K562 (cell line): ENCODE data around the gene GPX1. TPM values are rescaled to one million over a fixed set of nuclear protein-coding genes. Genes with fewer than 3 reads are reported as not detected.

ENCODE experiments used
- ATAC-seq: fragments of 200-7000 bp; cut with Tn5 transposase; 3 replicates; pipeline ENCODE4 v1.9.1; 2020; ENCODE audit warnings: moderate library complexity
- BruUV-seq: library from RNA; stranded (reverse); fragments of 400-500 nt; replicated peaks from 2 replicates; lab custom pipeline; 2021; lab: Mats Ljungman, UMichigan
- CTCF ChIA-PET: fragments of 300-600 bp; formaldehyde crosslinking; extraction: SDS; loops from one replicate; lab custom pipeline; 2021; ENCODE audit warnings: low intra/inter-chr PET ratio; lab: Yijun Ruan, JAX
- POLR2A ChIA-PET: fragments of 300-600, 350-650 bp; sonication (Branson Sonifier 250); formaldehyde crosslinking; extraction: SDS; loops from one replicate; lab custom pipeline; 2021; ENCODE audit warnings: antibody characterized with exemption, inconsistent platforms; lab: Yijun Ruan, JAX
- DNase-seq, 4 experiments: peaks; one replicate each; pipeline versions ENCODE4 v3.0.0 to v3.0.0-alpha.2; 2011 to 2018; ENCODE audit warnings: low spot score in 3 of 4, mixed read lengths in 3 of 4; ENCODE audit errors: extremely low read depth in 1 of 4
- FAIRE-seq: peaks from 2 replicates; lab custom pipeline; 2011; peaks lifted over from hg19 to GRCh38; lab: Jason Lieb, UNC
- H2AFZ ChIP-seq: 2 replicates; pipeline ENCODE4 v1.6.0; 2011; ENCODE audit warnings: low read depth, low read length, control low read depth, inconsistent platforms
- H3K27ac ChIP-seq: fragments of 200-600 bp; 3 replicates; pipeline ENCODE4 v1.8.0; 2011; ENCODE audit warnings: low read depth, mild to moderate bottlenecking, control low read depth, inconsistent platforms, low read length, moderate library complexity, mixed read lengths; ENCODE audit errors: extremely low read depth
- H3K27me3 ChIP-seq, 2 experiments: fragments of 300-600 bp in 1 of 2; 2 replicates in 1 of 2; 3 replicates in 1 of 2; pipeline versions ENCODE4 v1.6.0 to v1.8.0; 2011; ENCODE audit warnings: inconsistent platforms in 2 of 2, low read length in 2 of 2, mild to moderate bottlenecking in 1 of 2, mixed read lengths in 1 of 2, moderate library complexity in 1 of 2; ENCODE audit not compliant: control insufficient read depth in 2 of 2, insufficient read depth in 2 of 2
- H3K36me3 ChIP-seq: fragments of 300-600 bp; 3 replicates; pipeline ENCODE4 v1.8.0; 2011; ENCODE audit warnings: mild to moderate bottlenecking, low read length, inconsistent platforms; ENCODE audit not compliant: control insufficient read depth, insufficient read depth
- H3K4me1 ChIP-seq, 2 experiments: fragments of 200-600 bp in 1 of 2; replicated peaks in 1 of 2; 2 replicates in 1 of 2; 3 replicates in 1 of 2; pipeline versions ENCODE4 v1.5.1 to v1.8.0; 2011; ENCODE audit warnings: inconsistent platforms in 2 of 2, low read length in 2 of 2, mild to moderate bottlenecking in 1 of 2, mixed read lengths in 1 of 2, moderate library complexity in 1 of 2; ENCODE audit not compliant: control insufficient read depth in 2 of 2, insufficient read depth in 2 of 2
- H3K4me2 ChIP-seq: 2 replicates; pipeline ENCODE4 v1.6.1; 2011; ENCODE audit warnings: low read length, control low read depth, inconsistent platforms, mixed read lengths; ENCODE audit not compliant: insufficient read depth
- H3K4me3 ChIP-seq: fragments of 200-600 bp; sonication (generic), shearing (Covaris generic); 2 replicates; pipeline ENCODE4 v1.5.1; 2016; ENCODE audit warnings: control low read depth, inconsistent platforms
- H3K79me2 ChIP-seq: fragments of 200-600 bp; 3 replicates; pipeline ENCODE4 v1.8.0; 2011; ENCODE audit warnings: low read length, inconsistent platforms; ENCODE audit not compliant: control insufficient read depth, insufficient read depth
- H3K9ac ChIP-seq, 2 experiments: 2 replicates each; pipeline versions ENCODE4 v1.6.0 to v1.6.1; 2011; ENCODE audit warnings: low read depth in 2 of 2, low read length in 2 of 2, control low read depth in 1 of 2, inconsistent platforms in 1 of 2, mild to moderate bottlenecking in 1 of 2, mixed read lengths in 1 of 2; ENCODE audit not compliant: insufficient read depth in 1 of 2
- H3K9me1 ChIP-seq: one replicate; pipeline ENCODE4 v1.6.0; 2011; ENCODE audit warnings: inconsistent platforms, mild to moderate bottlenecking, low read length, moderate library complexity; ENCODE audit not compliant: control insufficient read depth, insufficient read depth
- H3K9me3 ChIP-seq: replicated peaks from 2 replicates; pipeline ENCODE4 v1.5.1; 2011; ENCODE audit warnings: low read depth, low read length, inconsistent platforms; ENCODE audit not compliant: control insufficient read depth, insufficient read depth
- H4K20me1 ChIP-seq: replicated peaks from 2 replicates; pipeline ENCODE4 v1.6.1; 2011; ENCODE audit warnings: low read length, inconsistent platforms, mixed read lengths; ENCODE audit not compliant: control insufficient read depth, insufficient read depth
- CBX3 ChIP-seq, 2 experiments: IDR thresholded peaks; 1 replicate in 1 of 2; 2 replicates in 1 of 2; pipeline ENCODE4 v1.6.1; 2012; ENCODE audit warnings: inconsistent platforms in 2 of 2, low read length in 2 of 2, borderline replicate concordance in 1 of 2, control low read depth in 1 of 2
- EGR1 ChIP-seq: fragments of 450-650 bp; conservative IDR thresholded peaks from 2 replicates; pipeline ENCODE4 v1.6.1; 2017; ENCODE audit warnings: mild to moderate bottlenecking
- NCOA4 ChIP-seq: fragments of 450-650 bp; IDR thresholded peaks from 2 replicates; pipeline ENCODE4 v1.6.1; 2018; ENCODE audit warnings: mild to moderate bottlenecking; ENCODE audit not compliant: partially characterized antibody
- RFX7 ChIP-seq: fragments of 250-450 bp; sonication (Bioruptor Pico); IDR thresholded peaks from 2 replicates; pipeline ENCODE4 v1.5.1; 2021; ENCODE audit warnings: mild to moderate bottlenecking
- TARDBP ChIP-seq: fragments of 450-650 bp; IDR thresholded peaks from 2 replicates; pipeline ENCODE4 v1.6.1; 2016
- YY1 ChIP-seq, 3 experiments: IDR thresholded peaks; 2 replicates each; pipeline ENCODE4 v1.6.1; 2011; ENCODE audit warnings: low read length in 2 of 3, mild to moderate bottlenecking in 2 of 3, moderate library complexity in 2 of 3, borderline replicate concordance in 1 of 3, control low read depth in 1 of 3, low read depth in 1 of 3; ENCODE audit not compliant: insufficient read depth in 3 of 3, insufficient replicate concordance in 2 of 3, control insufficient read depth in 1 of 3, insufficient read length in 1 of 3; ENCODE audit errors: extremely low read depth in 1 of 3
- ZNF407 ChIP-seq: fragments of 450-650 bp; IDR thresholded peaks from 2 replicates; pipeline ENCODE4 v1.6.1; 2016; ENCODE audit warnings: low read depth
- WGBS: fragments of 100-300 bp; shearing (Covaris generic); methylation state at CpG from one replicate; pipeline ENCODE4 v1.1.6; 2016; ENCODE audit warnings: low coverage, mixed read lengths; ENCODE audit not compliant: insufficient coverage; ENCODE audit errors: missing lambda C conversion rate; 5-methylcytosine and 5-hydroxymethylcytosine counted together
- in situ Hi-C: fragments of 300-500 bp; cut with MboI; formaldehyde crosslinking; loops from 4 replicates; pipeline ENCODE4 v1.15.0; 2018; ENCODE audit warnings: inconsistent platforms, mixed read lengths
- intact Hi-C: fragments of 100-400 bp; cut with micrococcal nuclease; formaldehyde crosslinking; loops from 2 replicates; pipeline ENCODE4 v1.14.2; 2022
- polyA plus RNA-seq, 8 experiments: library from polyadenylated mRNA; depleted of rRNA in 4 of 8; stranded (reverse) in 5 of 8; unstranded in 3 of 8; fragments of >200 nt; fragmentation: Nextera tagmentation in 2 of 8; fragmentation: Illumina TruSeq in 1 of 8; extraction: Ambion mirVana in 2 of 8; extraction: Trizol in 1 of 8; gene quantifications; 2 replicates each; pipeline versions ENCODE4 v1.2.1 to v1.2.3, GENCODE V29; 2011 to 2014; ENCODE audit warnings: inconsistent platforms in 1 of 8, missing spikeins in 1 of 8
- total RNA-seq, 7 experiments: library from RNA; depleted of rRNA in 6 of 7; stranded (reverse); fragments of >200 nt in 6 of 7; fragmentation: Illumina TruSeq in 2 of 7; extraction: Trizol in 2 of 7; gene quantifications; 2 replicates each; pipeline versions ENCODE4 v1.2.1 to v1.2.3, GENCODE V29; 2011 to 2021; ENCODE audit warnings: low replicate concordance in 1 of 7

GPX1 gene
- total and polyA plus RNA-seq, 9 of the 15 experiments (the other 6 are each of a cell fraction or from before 2014, with no cell fraction given): 0.08 to 1.3 (median 0.21) TPM; not detected in 5

GRCh38 chr3:49341996-49342395 is 16.2 kb downstream of the GPX1 start:
- Histone ChIP-seq H3K4me3 (no peak overlapping the region), H3K4me1 (peaks cover 6 to 18% of the 10 kb centered on the region in 2 experiments; a peak in 4 of 5 replicates), H3K36me3 (peaks cover 4% of the 10 kb centered on the region; the same call in 1 of the 3 replicates), H3K27me3 (no peaks in the 10 kb centered on the region), H3K9me3 (no peaks in the 10 kb centered on the region), H3K27ac (no peak overlapping the region), H3K9me1 (no peaks in the 10 kb centered on the region), H4K20me1 (no peaks in the 10 kb centered on the region), H3K4me2 (no peak overlapping the region), H3K79me2 (peaks cover 41% of the 10 kb centered on the region), H2AFZ (peak overlapping the region; percentile 29; the same call in 1 of the 2 replicates), H3K9ac (no peak overlapping the region; a peak in 1 of 4 replicates)
- ATAC-seq (no peak), DNase-seq (no peak), FAIRE-seq (no peak)
- no TSS peak for BruUV-seq
- intact Hi-C loops (loop anchor here (2.0 to 5.0 kb wide), 4 partner anchors 40 to 170 kb away; partner anchors contain the start of genes KLHDC8B, NICN1 and TCTA), in situ Hi-C loops (no loop called here)
- ChIA-PET CTCF (no interaction called here), POLR2A (interaction anchor here (1.0 kb wide), 1 partner anchor 103 kb away, joined by 3 read pairs; no protein-coding TSS in a partner anchor)
- no peak for TF ChIP-seq ZNF407
- TF ChIP-seq RFX7 (CRISPR knock-in tag): no peak
- TF ChIP-seq YY1 (IDR thresholded peaks at IDR 0.05; ENCODE audit: borderline replicate concordance in 1 of 3, control insufficient read depth in 1 of 3, extremely low read depth in 1 of 3, insufficient read depth in 3 of 3, insufficient read length in 1 of 3, insufficient replicate concordance in 2 of 3, low read depth in 1 of 3, low read length in 2 of 3): peak in 1 of 3 experiments; percentile 56
- TF ChIP-seq EGR1: 0 out of 2 replicates have a peak, but pooled peaks have one; percentile 7
- no peak for TF ChIP-seq TARDBP
- no peak for TF ChIP-seq CBX3 (IDR thresholded peaks at IDR 0.05; ENCODE audit: borderline replicate concordance in 1 of 2, low read length in 2 of 2)
- TF ChIP-seq NCOA4: no peak
- 83% methylated on average over 4 of the region's 6 CpGs for WGBS
